NCI-H2107 treated with DMSO at 0.1 percent for 48 hours (cell line): Measurements from ENCODE around the gene ODF2L.
A peak's percentile ranks its signal among the peaks of the same experiment; 100 is the strongest.
"Not testable (repeated sequence)": the region's sequence is repeated elsewhere in the genome, so short reads cannot be mapped to it uniquely, and the experiment has no call there.

Experiments used
- DNase-seq: peaks from one replicate; lab custom pipeline; 2025; ENCODE audit not compliant: unreplicated experiment; lab: John Stamatoyannopoulos, UW

The ODF2L gene

DNA sequence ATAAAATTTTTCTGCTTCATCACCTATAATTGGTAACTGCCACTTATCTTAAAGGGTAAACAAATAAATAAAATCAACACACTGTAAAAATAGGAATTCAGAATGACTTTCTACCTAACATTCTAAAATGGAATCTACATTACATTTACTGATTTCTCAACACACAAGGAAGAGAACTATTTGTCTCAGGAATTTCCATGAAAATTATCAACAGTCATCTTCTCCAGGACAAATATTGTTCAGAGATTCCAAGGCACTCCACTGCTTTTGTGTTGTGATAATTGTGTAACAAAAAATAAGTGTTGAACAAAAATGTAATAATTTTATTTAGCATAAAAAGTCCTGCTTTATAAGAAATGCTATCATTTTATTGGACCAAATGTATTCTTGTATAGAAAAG, 7.3 kb downstream of the ODF2L start:
- no peak for DNase-seq

DNA sequence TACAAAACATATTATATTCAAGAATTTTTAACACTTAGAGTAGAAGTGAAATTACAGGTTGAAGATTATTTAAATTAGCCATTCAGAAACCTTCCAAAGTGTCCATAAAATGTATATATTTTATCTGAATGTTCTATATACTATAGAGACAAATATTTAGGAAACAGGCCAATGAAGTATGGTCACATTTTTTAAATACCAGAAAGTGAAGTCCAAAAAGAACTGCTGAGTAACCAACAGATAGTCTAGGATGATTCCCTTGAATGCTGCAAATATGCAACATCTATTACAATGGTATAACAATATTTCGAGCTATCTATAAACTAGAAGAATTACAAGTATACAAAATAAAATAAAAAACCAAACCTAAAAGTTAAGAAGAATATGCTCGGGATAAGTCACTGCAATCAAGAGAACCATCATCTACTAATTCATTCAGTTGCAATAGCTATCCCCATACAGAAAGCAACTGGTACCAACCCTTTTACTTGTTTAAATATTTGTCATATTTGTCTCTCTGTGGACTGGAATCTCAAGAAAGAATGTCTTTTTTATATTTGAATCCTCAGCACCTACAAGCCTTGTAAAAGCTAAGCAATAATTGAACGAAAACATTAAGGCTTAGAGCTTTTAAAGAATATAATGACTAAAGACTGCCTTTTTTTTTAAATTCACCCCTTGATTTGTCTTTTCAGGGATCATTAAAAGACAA, 8.1 kb downstream of the ODF2L start:
- DNase-seq, result no peak

DNA sequence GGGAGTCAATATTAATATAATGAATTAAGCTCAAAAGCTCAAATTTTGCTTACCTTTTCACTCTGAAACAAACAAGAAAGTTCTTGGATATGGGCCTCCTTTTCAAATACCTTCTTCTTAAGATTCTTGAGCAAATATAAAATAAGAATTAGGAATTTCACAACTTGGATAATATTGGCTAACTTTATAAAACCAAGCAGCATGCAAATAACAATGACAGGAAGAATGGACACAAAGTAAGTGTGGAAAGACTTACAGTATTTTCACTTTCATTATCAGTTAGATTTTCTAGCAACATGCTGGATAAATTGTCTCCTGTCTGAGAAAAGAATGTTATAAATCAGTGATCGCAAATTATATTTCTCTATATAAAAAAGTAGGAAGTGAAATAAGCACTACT, 13.2 kb downstream of the ODF2L start:
- DNase-seq, result no peak

- DNase-seq, result no peak
Observed at GRCh38 chr1:86381223-86381622, 14.9 kb downstream of the ODF2L start.

DNA sequence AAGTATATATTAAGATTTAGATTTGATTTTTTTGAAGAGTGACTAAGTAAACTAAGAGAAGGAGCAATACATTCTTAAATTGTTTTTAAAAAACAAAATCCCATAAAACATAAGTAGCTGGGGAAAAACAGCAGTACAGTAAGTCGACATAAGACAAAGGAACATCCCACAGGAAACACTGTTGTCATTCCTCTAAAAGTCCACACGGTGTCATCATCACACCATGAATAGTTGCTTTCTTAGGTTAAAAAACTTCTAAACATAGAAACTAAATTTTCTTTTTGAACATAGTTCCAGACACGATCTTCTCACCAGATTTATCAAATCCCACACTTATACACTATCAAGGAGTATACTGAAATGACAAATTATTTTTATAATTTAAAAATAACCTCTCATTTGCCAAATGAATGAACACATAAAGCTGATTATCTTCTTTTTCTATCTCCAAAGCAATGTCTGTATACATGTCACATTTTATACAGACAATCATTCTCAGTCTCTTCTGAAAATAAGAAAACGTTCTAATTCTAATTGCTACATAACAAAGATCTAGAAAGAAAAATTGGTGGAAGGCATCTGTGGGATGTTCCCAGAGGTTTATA, 15.8 kb downstream of the ODF2L start:
- DNase-seq, result peak; percentile 81

DNA sequence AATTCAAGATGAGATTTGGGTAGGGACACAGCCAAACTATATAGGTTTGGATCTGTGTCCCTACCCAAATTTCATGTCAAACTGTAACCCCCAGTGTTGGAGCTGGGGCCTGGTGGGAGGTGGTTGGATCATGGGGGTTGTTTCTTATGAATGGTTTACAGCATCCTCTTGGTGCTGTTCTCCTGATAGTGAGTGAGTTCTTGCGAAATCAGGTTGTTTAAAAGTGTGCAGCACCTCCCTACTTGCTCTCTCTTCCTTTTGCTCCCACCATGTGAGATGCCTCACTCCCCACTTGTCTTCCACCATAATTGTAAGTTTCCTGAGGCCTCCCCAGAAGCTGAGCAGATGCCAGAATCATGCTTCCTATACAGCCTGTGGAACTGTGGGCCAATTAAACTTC, 17.3 kb downstream of the ODF2L start:
- no peak for DNase-seq

- no peak for DNase-seq
Observed at GRCh38 chr1:86377341-86377740, 18.8 kb downstream of the ODF2L start.

DNA sequence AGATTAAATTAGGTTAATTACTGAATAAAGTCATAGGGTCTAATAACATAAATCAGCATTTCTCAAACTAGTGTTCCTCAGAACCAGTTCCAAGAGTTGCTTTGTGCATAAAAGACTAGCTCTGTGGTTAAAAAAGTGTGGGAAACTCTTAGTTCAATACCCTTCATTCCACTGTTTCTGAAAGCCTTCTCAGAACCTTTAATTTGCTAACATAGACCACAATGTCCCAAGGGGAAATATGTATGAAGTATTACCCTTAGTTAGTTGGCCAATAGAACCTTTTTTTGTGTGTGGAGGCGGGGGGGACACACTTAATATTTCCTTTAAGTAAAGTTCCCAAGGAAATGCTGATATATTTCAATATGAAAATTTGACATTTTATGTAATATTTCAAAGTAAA, 20.4 kb downstream of the ODF2L start:
- DNase-seq, result no peak

DNA sequence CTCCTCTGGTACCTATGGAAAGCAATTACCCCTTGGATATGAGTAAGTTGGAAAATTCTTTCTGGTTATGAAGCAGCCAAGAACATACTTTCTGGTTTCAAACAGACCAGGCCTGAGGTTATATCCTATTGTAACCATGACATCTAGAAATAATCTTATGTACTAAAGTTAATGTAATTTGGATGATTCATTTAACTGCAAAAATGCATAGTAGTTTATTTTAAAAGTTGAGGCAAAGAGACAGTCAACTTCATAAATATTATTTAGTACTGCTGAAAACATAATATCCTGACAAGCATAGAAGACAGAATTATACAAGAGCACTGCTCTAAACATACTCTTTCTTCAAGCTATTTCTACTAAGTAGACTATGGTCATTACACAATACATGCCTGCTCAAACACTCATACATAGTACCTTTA, 25.5 kb downstream of the ODF2L start:
- no peak for DNase-seq

GRCh38 chr1:86365896-86366295, 30.2 kb downstream of the ODF2L start:
- no peak for DNase-seq

GRCh38 chr1:86362807-86363206, 33.3 kb downstream of the ODF2L start:
- no peak for DNase-seq

GRCh38 chr1:86357796-86358195, 38.3 kb downstream of the ODF2L start:
- no peak for DNase-seq

GRCh38 chr1:86356247-86356646, 39.9 kb downstream of the ODF2L start:
- no peak for DNase-seq

- no peak for DNase-seq
Observed at GRCh38 chr1:86352086-86352485, 44.0 kb downstream of the ODF2L start.

DNA sequence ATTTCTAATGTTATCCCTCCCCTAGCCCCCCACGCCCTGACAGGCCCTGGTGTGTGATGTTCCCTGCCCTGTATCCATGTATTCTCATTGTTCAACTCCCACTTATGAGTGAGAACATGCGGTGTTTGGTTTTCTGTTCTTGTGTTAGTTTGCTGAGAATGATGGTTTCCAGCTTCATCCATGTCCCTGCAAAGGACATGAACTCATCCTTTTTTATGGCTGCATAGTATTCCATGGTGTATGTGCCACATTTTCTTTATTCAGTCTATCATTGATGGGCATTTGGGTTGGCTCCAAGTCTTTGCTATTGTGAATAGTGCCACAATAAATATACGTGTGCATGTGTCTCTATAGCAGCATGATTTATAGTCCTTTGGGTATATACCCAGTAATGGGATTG, 45.9 kb downstream of the ODF2L start:
- not testable (repeated sequence) for DNase-seq

GRCh38 chr1:86346388-86346787, 49.7 kb downstream of the ODF2L start:
- no peak for DNase-seq

DNA sequence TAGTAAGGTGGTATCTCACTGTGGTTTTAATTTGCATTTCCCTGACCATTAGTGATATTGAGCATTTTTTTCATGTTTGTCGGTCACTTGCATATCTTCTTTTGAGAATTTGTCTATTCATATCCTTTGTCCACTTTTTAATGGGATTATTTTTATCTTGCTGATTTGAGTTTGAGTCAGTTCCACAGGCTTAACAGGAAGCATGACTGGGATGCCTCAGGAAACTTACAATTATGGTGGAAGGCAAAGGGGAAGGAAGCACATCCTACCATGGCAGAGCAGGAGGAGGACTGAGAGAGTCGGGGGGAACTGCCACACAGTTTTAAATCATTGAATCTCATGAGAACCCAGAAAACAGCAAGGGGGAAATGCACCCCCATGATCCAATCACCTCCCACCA, 51.1 kb downstream of the ODF2L start:
- no peak for DNase-seq

GRCh38 chr1:86339906-86340305, 56.2 kb downstream of the ODF2L start:
- DNase-seq, result no peak

- DNase-seq, result no peak
Observed at GRCh38 chr1:86339014-86339812, 56.9 kb downstream of the ODF2L start.

- no peak for DNase-seq
Observed at GRCh38 chr1:86335916-86336315, 60.2 kb downstream of the ODF2L start.

GRCh38 chr1:86325264-86325663, 70.9 kb downstream of the ODF2L start:
- DNase-seq, result no peak

- no peak for DNase-seq
Observed at GRCh38 chr1:86324130-86324822, 71.8 kb downstream of the ODF2L start.
